DND-41 (cell line): Measurements from ENCODE around the gene NADK2.

Source experiments
- EZH2 ChIP-seq: IDR thresholded peaks from 3 replicates; pipeline ENCODE4 v1.6.1; 2012; ENCODE audit warnings: borderline replicate concordance, low read depth, mild to moderate bottlenecking, moderate library complexity, low read length, inconsistent platforms; ENCODE audit not compliant: severe bottlenecking
- TF ChIP-seq, protein P1 (sequence below): IDR thresholded peaks from 2 replicates; pipeline ENCODE4 v1.5.1; 2012; ENCODE audit warnings: borderline replicate concordance, low read length, moderate library complexity, mild to moderate bottlenecking; ENCODE audit not compliant: poor library complexity, severe bottlenecking; ENCODE audit errors: extremely low read depth

DNA sequence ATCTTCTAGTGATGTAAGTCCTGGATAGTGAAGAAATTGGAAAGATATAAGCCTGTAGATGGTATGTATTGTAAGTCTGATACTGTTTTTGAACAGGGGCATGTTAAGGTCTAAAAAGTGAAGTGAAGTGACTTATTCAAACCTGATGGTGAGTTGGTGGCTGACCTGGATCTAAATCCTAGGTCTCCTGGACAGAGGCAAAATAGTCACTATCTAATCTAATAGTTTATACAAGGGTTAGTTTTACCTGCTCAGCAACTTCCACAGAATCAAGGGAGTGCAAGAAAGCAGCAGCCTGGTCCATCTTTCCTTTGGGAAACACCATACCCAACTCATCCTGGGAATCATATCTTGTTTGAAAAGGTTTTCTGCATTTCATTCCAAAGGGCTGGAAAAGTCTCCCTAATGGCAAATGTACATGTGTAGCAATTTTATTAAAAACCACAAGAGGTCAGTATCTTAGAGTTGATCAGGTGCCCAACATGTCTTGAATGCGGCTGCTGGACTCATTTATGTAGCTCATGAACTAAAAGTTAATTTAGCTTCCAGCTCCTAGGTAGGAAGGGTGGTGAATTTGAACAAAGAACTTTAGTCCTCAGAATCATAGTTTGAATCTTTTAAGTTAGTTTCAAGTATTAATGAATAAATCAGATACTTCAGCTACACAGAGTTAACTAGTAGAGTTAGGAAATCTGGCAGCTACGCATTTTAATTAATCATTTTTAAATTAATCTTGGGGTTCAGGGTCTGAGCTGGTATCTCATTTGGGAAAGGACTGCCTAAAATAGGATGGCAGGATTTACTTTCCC is 63.8 kb downstream of the NADK2 start:
- TF ChIP-seq, protein P1, sequence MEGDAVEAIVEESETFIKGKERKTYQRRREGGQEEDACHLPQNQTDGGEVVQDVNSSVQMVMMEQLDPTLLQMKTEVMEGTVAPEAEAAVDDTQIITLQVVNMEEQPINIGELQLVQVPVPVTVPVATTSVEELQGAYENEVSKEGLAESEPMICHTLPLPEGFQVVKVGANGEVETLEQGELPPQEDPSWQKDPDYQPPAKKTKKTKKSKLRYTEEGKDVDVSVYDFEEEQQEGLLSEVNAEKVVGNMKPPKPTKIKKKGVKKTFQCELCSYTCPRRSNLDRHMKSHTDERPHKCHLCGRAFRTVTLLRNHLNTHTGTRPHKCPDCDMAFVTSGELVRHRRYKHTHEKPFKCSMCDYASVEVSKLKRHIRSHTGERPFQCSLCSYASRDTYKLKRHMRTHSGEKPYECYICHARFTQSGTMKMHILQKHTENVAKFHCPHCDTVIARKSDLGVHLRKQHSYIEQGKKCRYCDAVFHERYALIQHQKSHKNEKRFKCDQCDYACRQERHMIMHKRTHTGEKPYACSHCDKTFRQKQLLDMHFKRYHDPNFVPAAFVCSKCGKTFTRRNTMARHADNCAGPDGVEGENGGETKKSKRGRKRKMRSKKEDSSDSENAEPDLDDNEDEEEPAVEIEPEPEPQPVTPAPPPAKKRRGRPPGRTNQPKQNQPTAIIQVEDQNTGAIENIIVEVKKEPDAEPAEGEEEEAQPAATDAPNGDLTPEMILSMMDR = peak; percentile 49
- TF ChIP-seq EZH2 = no peak
